ENCODE measurements around the gene SVIP.

SVIP gene

GRCh38 chr11:22780952-22781593 lies 48.5 kb downstream of the SVIP start:
- TF ChIP-seq CSDC2 (CRISPR knock-in tag; IDR thresholded peaks at IDR 0.05), result no peak
- no peak for TF ChIP-seq TOX (CRISPR knock-in tag; IDR thresholded peaks at IDR 0.05; ENCODE audit: borderline replicate concordance)
- TF ChIP-seq PPARA (CRISPR knock-in tag; IDR thresholded peaks at IDR 0.05; ENCODE audit: borderline replicate concordance), result no peak
- TF ChIP-seq RARB (CRISPR knock-in tag; IDR thresholded peaks at IDR 0.05), result no peak
- no peak for TF ChIP-seq GLIS3 (CRISPR knock-in tag; IDR thresholded peaks at IDR 0.05)
- no peak for TF ChIP-seq ZC3H10 (CRISPR knock-in tag; IDR thresholded peaks at IDR 0.05)
- TF ChIP-seq ISL1 (CRISPR knock-in tag; IDR thresholded peaks at IDR 0.05), result no peak
- no peak for TF ChIP-seq ZFP3 (CRISPR knock-in tag; IDR thresholded peaks at IDR 0.05)
- no peak for TF ChIP-seq BACH2 (CRISPR knock-in tag; IDR thresholded peaks at IDR 0.05; ENCODE audit: borderline replicate concordance)
- TF ChIP-seq TCF4 (CRISPR knock-in tag; IDR thresholded peaks at IDR 0.05; ENCODE audit: borderline replicate concordance), result no peak
- TF ChIP-seq PATZ1 (CRISPR knock-in tag; IDR thresholded peaks at IDR 0.05; ENCODE audit: borderline replicate concordance), result no peak
- TF ChIP-seq OSR1 (CRISPR knock-in tag; IDR thresholded peaks at IDR 0.05), result no peak
- no peak for TF ChIP-seq CSRNP3 (CRISPR knock-in tag; IDR thresholded peaks at IDR 0.05)
- TF ChIP-seq POU6F1 (CRISPR knock-in tag; IDR thresholded peaks at IDR 0.05; ENCODE audit: borderline replicate concordance, low read depth), result no peak
- no peak for TF ChIP-seq ARNTL (CRISPR knock-in tag; IDR thresholded peaks at IDR 0.05; ENCODE audit: borderline replicate concordance, low read depth)
- no peak for ATAC-seq

- TF ChIP-seq CSDC2 (CRISPR knock-in tag; IDR thresholded peaks at IDR 0.05), result no peak
- no peak for TF ChIP-seq ZNF70 (CRISPR knock-in tag; IDR thresholded peaks at IDR 0.05)
- TF ChIP-seq CSRNP3 (CRISPR knock-in tag; IDR thresholded peaks at IDR 0.05), result no peak
- TF ChIP-seq ISL1 (CRISPR knock-in tag; IDR thresholded peaks at IDR 0.05), result no peak
- no peak for TF ChIP-seq SNAI2 (CRISPR knock-in tag; IDR thresholded peaks at IDR 0.05)
- no peak for TF ChIP-seq POU6F1 (CRISPR knock-in tag; IDR thresholded peaks at IDR 0.05; ENCODE audit: borderline replicate concordance, low read depth)
- no peak for TF ChIP-seq BACH2 (CRISPR knock-in tag; IDR thresholded peaks at IDR 0.05; ENCODE audit: borderline replicate concordance)
- TF ChIP-seq ZFP30 (CRISPR knock-in tag; IDR thresholded peaks at IDR 0.05), result no peak
- TF ChIP-seq ZFP3 (CRISPR knock-in tag; IDR thresholded peaks at IDR 0.05), result no peak
- no peak for ATAC-seq
These were observed 49.8 kb downstream of the SVIP start for GRCh38 chr11:22779850-22780249.

- TF ChIP-seq ARNTL (CRISPR knock-in tag; IDR thresholded peaks at IDR 0.05; ENCODE audit: borderline replicate concordance, low read depth) (no peak), CSRNP3 (CRISPR knock-in tag; IDR thresholded peaks at IDR 0.05) (no peak), ZNF8 (CRISPR knock-in tag; IDR thresholded peaks at IDR 0.05) (no peak), TCF4 (CRISPR knock-in tag; IDR thresholded peaks at IDR 0.05; ENCODE audit: borderline replicate concordance) (no peak), TSHZ2 (CRISPR knock-in tag; IDR thresholded peaks at IDR 0.05) (no peak), BACH2 (CRISPR knock-in tag; IDR thresholded peaks at IDR 0.05; ENCODE audit: borderline replicate concordance) (no peak), POU6F1 (CRISPR knock-in tag; IDR thresholded peaks at IDR 0.05; ENCODE audit: borderline replicate concordance, low read depth) (no peak), RARB (CRISPR knock-in tag; IDR thresholded peaks at IDR 0.05) (no peak)
- no peak for ATAC-seq
These were observed 51.0 kb downstream of the SVIP start for GRCh38 chr11:22778642-22779041.

All from SK-N-SH treated with all-trans-retinoic acid at 6 μM for 48 hours (cell line).